PFSK-1 (cell line): Measurements from ENCODE around the gene KRTAP20-4. TPM values are rescaled to one million over a fixed set of nuclear protein-coding genes. Genes with fewer than 3 reads are reported as not detected.

Experiments
- FOXP2 ChIP-seq: optimal IDR thresholded peaks from 2 replicates; pipeline ENCODE3; 2011; ENCODE audit warnings: borderline replicate concordance, control low read depth, inconsistent platforms; ENCODE audit not compliant: insufficient read depth; ENCODE audit errors: extremely low read length, extremely low read depth
- POLR2AphosphoS5 ChIP-seq: IDR thresholded peaks from 2 replicates; pipeline ENCODE4 v1.6.1; 2012; ENCODE audit warnings: low read depth, mild to moderate bottlenecking, control low read depth, low read length, moderate library complexity
- SIN3A ChIP-seq: IDR thresholded peaks from 2 replicates; pipeline ENCODE4 v1.6.1; 2012; ENCODE audit warnings: mild to moderate bottlenecking, low read length, moderate library complexity, borderline replicate concordance; ENCODE audit not compliant: insufficient read depth
- TAF1 ChIP-seq: IDR thresholded peaks from 2 replicates; pipeline ENCODE4 v1.6.1; 2012; ENCODE audit warnings: low read length, control low read depth, borderline replicate concordance; ENCODE audit not compliant: insufficient read depth
- polyA plus RNA-seq: library from polyadenylated mRNA; unstranded; fragments of >200 nt; gene quantifications from one replicate; pipeline ENCODE4 v1.2.1, GENCODE V29; 2012; ENCODE audit warnings: low read depth, missing spikeins; ENCODE audit not compliant: insufficient read length
- TF ChIP-seq, protein P1 (sequence below), 2 experiments: IDR thresholded peaks; 2 replicates each; pipeline versions ENCODE4 v1.6.1 to v1.8.0; 2011 to 2012; ENCODE audit warnings: low read depth in 2 of 2, low read length in 2 of 2, control low read depth in 1 of 2, inconsistent platforms in 1 of 2, mild to moderate bottlenecking in 1 of 2, moderate library complexity in 1 of 2; ENCODE audit not compliant: insufficient read depth in 1 of 2

Gene KRTAP20-4
- polyA plus RNA-seq: not detected

DNA sequence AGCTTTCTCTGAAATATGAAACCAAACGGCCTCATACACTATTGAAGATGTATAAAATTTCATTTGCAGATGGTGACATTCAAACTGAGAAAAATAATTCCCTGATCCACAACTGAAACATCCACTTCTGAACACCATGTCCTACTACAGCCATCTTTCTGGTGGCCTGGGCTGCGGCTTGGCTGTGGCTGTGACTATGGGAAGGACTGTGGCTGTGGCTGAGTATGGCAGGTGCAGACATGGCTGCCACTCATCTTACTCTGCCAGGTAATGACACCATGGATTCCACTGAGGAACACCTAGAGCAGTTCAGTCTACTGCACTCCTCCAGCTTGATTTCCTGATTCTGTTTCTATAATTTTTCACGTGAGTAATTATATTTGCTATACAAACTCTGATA is at the start of gene KRTAP20-4:
Gene KRTAP20-4, plus strand, starts transcription at position 106 of the 400 bp plus-strand sequence.
- TF ChIP-seq SIN3A (no peak), TAF1 (no peak), FOXP2 (no peak), POLR2AphosphoS5 (no peak)
- TF ChIP-seq, protein P1, sequence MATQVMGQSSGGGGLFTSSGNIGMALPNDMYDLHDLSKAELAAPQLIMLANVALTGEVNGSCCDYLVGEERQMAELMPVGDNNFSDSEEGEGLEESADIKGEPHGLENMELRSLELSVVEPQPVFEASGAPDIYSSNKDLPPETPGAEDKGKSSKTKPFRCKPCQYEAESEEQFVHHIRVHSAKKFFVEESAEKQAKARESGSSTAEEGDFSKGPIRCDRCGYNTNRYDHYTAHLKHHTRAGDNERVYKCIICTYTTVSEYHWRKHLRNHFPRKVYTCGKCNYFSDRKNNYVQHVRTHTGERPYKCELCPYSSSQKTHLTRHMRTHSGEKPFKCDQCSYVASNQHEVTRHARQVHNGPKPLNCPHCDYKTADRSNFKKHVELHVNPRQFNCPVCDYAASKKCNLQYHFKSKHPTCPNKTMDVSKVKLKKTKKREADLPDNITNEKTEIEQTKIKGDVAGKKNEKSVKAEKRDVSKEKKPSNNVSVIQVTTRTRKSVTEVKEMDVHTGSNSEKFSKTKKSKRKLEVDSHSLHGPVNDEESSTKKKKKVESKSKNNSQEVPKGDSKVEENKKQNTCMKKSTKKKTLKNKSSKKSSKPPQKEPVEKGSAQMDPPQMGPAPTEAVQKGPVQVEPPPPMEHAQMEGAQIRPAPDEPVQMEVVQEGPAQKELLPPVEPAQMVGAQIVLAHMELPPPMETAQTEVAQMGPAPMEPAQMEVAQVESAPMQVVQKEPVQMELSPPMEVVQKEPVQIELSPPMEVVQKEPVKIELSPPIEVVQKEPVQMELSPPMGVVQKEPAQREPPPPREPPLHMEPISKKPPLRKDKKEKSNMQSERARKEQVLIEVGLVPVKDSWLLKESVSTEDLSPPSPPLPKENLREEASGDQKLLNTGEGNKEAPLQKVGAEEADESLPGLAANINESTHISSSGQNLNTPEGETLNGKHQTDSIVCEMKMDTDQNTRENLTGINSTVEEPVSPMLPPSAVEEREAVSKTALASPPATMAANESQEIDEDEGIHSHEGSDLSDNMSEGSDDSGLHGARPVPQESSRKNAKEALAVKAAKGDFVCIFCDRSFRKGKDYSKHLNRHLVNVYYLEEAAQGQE (IDR thresholded peaks at IDR 0.05; ENCODE audit: insufficient read depth in 1 of 2, low read depth in 2 of 2, low read length in 2 of 2): no peak

GRCh38 chr21:30577766-30578165 is 42.7 kb upstream of the KRTAP20-4 start:
- TF ChIP-seq FOXP2 (no peak), POLR2AphosphoS5 (no peak), TAF1 (no peak), SIN3A (no peak)
- TF ChIP-seq, protein P1 (IDR thresholded peaks at IDR 0.05; ENCODE audit: insufficient read depth in 1 of 2, low read depth in 2 of 2, low read length in 2 of 2): no peak

DNA sequence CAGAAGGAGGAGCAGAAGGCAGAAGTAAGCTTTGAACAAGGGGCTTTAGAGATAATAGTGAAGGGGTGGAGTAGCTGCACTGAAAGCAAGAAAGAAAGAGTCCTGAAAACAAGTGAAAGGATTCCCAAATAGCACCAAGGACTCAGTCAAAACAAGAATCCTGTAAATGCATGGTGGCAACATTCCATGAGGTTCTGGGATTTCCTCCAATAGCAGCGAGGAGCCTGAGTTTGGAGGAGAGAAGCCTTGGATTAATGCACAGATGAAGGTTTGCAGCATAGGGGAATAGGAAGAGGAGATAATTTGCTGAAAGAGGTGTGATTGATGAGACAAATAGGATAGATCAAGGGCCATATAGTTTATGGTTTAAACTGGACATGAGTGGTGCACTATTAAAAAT is 41.1 kb upstream of the KRTAP20-4 start:
- no peak for TF ChIP-seq FOXP2
- no peak for TF ChIP-seq POLR2AphosphoS5
- no peak for TF ChIP-seq SIN3A
- TF ChIP-seq TAF1: no peak
- TF ChIP-seq, protein P1 (IDR thresholded peaks at IDR 0.05; ENCODE audit: insufficient read depth in 1 of 2, low read depth in 2 of 2, low read length in 2 of 2): no peak

- TF ChIP-seq POLR2AphosphoS5 (no peak), FOXP2 (no peak), SIN3A (no peak), TAF1 (no peak)
- TF ChIP-seq, protein P1 (IDR thresholded peaks at IDR 0.05; ENCODE audit: insufficient read depth in 1 of 2, low read depth in 2 of 2, low read length in 2 of 2): no peak
These were observed 40.3 kb upstream of the KRTAP20-4 start for GRCh38 chr21:30580132-30580531.

- TF ChIP-seq POLR2AphosphoS5 (no peak), FOXP2 (no peak), TAF1 (no peak), SIN3A (no peak)
- TF ChIP-seq, protein P1 (IDR thresholded peaks at IDR 0.05; ENCODE audit: insufficient read depth in 1 of 2, low read depth in 2 of 2, low read length in 2 of 2): no peak
These were observed 37.6 kb upstream of the KRTAP20-4 start for GRCh38 chr21:30582870-30583269.
